Hepatocyte (in vitro differentiated cells): ENCODE measurements around the gene SLC25A6.

Source experiments
- CTCF ChIP-seq: fragments of 200-600 bp; sonication (generic); IDR thresholded peaks from 2 replicates; pipeline ENCODE4 v1.5.1; 2016; ENCODE audit warnings: antibody characterized with exemption, mild to moderate bottlenecking; ENCODE audit not compliant: poor library complexity
- EZH2 ChIP-seq: fragments of 200-600 bp; sonication (generic); IDR thresholded peaks from 2 replicates; pipeline ENCODE4 v1.6.1; 2016; ENCODE audit warnings: antibody characterized with exemption, mild to moderate bottlenecking, borderline replicate concordance
- EZH2phosphoT487 ChIP-seq: fragments of 200-600 bp; sonication (generic); IDR thresholded peaks from one replicate; pipeline ENCODE4 v1.6.1; 2018; ENCODE audit warnings: antibody characterized with exemption, mild to moderate bottlenecking, low read depth, moderate library complexity; ENCODE audit not compliant: unreplicated experiment, severe bottlenecking

- TF ChIP-seq CTCF = no peak
- TF ChIP-seq EZH2phosphoT487 = no peak
- TF ChIP-seq EZH2 = no peak
Observed at GRCh38 chrX:1417921-1418771, 26.2 kb upstream of the SLC25A6 start.
